Transverse colon (tissue), 4 donors: Measurements from ENCODE around the gene RIOK3. TPM values are rescaled to one million over a fixed set of nuclear protein-coding genes. Genes with fewer than 3 reads are reported as not detected.

Experiments used
- DNase-seq: peaks from one replicate; pipeline ENCODE4 v3.0.0-alpha.2; 2019
- H3K27ac ChIP-seq, 4 donors: fragments of 200-600 bp; sonication (generic); 2 replicates each; pipeline ENCODE4 v1.5.1; 2016 to 2018; ENCODE audit warnings: inconsistent platforms in 4 of 4
- H3K27me3 ChIP-seq: fragments of 200-600 bp; sonication (generic); 2 replicates; pipeline ENCODE4 v1.5.1; 2017; ENCODE audit warnings: inconsistent platforms
- H3K36me3 ChIP-seq, 4 donors: fragments of 200-600 bp; sonication (generic); 2 replicates each; pipeline ENCODE4 v1.5.1; 2017 to 2019; ENCODE audit warnings: inconsistent platforms in 4 of 4
- H3K4me1 ChIP-seq, 4 donors: fragments of 200-600 bp; sonication (generic); 2 replicates each; pipeline ENCODE4 v1.5.1; 2017 to 2020; ENCODE audit warnings: inconsistent platforms in 4 of 4
- H3K4me3 ChIP-seq, 4 donors: fragments of 200-600 bp; sonication (generic); 1 replicate in 1 of 4; 2 replicates in 3 of 4; pipeline versions ENCODE4 v1.5.1 to v1.6.1; 2017 to 2019; ENCODE audit warnings: inconsistent platforms in 4 of 4
- H3K9me3 ChIP-seq, 2 donors: fragments of 200-600 bp; sonication (generic); 2 replicates each; pipeline ENCODE4 v1.5.1; 2017 to 2019; ENCODE audit warnings: inconsistent platforms in 2 of 2
- CTCF ChIP-seq, 5 experiments: fragments of 200-600 bp in 3 of 5; fragments of 450-650 bp in 2 of 5; sonication (generic) in 3 of 5; IDR thresholded peaks; 1 replicate in 2 of 5; 2 replicates in 3 of 5; pipeline ENCODE4 v1.5.1; 2016 to 2017; ENCODE audit warnings: antibody characterized with exemption in 5 of 5, inconsistent platforms in 3 of 5, mild to moderate bottlenecking in 2 of 5, moderate library complexity in 1 of 5
- EP300 ChIP-seq: sonication (generic); formaldehyde crosslinking; IDR thresholded peaks from one replicate; pipeline ENCODE4 v1.6.1; 2017; ENCODE audit warnings: antibody characterized with exemption, low read depth
- POLR2A ChIP-seq: fragments of 450-650 bp; IDR thresholded peaks from one replicate; pipeline ENCODE4 v1.6.1; 2016; ENCODE audit warnings: antibody characterized with exemption, mild to moderate bottlenecking, moderate library complexity
- POLR2AphosphoS5 ChIP-seq, 3 donors: sonication (generic); formaldehyde crosslinking; IDR thresholded peaks; one replicate each; pipeline ENCODE4 v1.6.1; 2016; ENCODE audit warnings: antibody characterized with exemption in 3 of 3
- WGBS, 2 donors: methylation state at CpG; one replicate each; pipeline ENCODE4 v1.1.5; 2018; ENCODE audit warnings: low coverage in 1 of 2; 5-methylcytosine and 5-hydroxymethylcytosine counted together
- in situ Hi-C, 4 donors: fragments of 200-750 bp; cut with MboI; loops; one replicate each; pipeline versions ENCODE4 v1.15.0 to v1.15.1; 2017; ENCODE audit warnings: low sequenced_read_pairs in 3 of 4, low pct_ligation_motif_present in 1 of 4, low pct_unique_long_range_greater_than_20kb in 1 of 4
- intact Hi-C: fragments of 100-400 bp; cut with DNase I; formaldehyde crosslinking; loops from one replicate; pipeline ENCODE4 v1.15.1; 2023; ENCODE audit warnings: low total_unique reads
- total RNA-seq, 4 donors: library from RNA; depleted of rRNA; stranded (reverse); fragments of >200 nt; gene quantifications; one replicate each; pipeline ENCODE4 v1.1.0, GENCODE V29; 2016

Gene RIOK3
- total RNA-seq, 4 donors from 2014 or later, result 33.0 to 182 (median 152) TPM

- H3K27me3 ChIP-seq, result no peaks in the 10 kb centered on the region
- WGBS, 2 donors, result 97% methylated on average over 3 of the region's 3 CpGs; no CpG with 5 or more reads in 1 of the 2 donors
- no peaks in the 10 kb centered on the region for H3K9me3 ChIP-seq
- no peak for DNase-seq
- no peaks in the 10 kb centered on the region for H3K4me1 ChIP-seq
- H3K4me3 ChIP-seq, result no peak overlapping the region
- H3K36me3 ChIP-seq, result peaks cover 2 to 84% (median 41%) of the 10 kb centered on the region in 4 donors
- no peak for TF ChIP-seq POLR2AphosphoS5 (IDR thresholded peaks at IDR 0.05)
- no peak for TF ChIP-seq EP300
- no peak for TF ChIP-seq POLR2A
- TF ChIP-seq CTCF (IDR thresholded peaks at IDR 0.05), result no peak
- intact Hi-C loops (no loop called here), in situ Hi-C loops (no loop called here)
- H3K27ac ChIP-seq, result no peak overlapping the region
Measured at GRCh38 chr18:23468753-23469459, 15.8 kb downstream of the RIOK3 start.

- peaks cover 0 to 87% (median 42%) of the 10 kb centered on the region in 4 donors for H3K36me3 ChIP-seq
- in situ Hi-C loops, result no loop called here
- DNase-seq, result no peak
- no peak overlapping the region for H3K4me3 ChIP-seq
- H3K9me3 ChIP-seq, result no peaks in the 10 kb centered on the region
- no peaks in the 10 kb centered on the region for H3K4me1 ChIP-seq
- no peak for TF ChIP-seq POLR2AphosphoS5 (IDR thresholded peaks at IDR 0.05)
- no peak for TF ChIP-seq POLR2A
- no peak for TF ChIP-seq EP300
- 86 to 94% methylated on average over 2 of the region's 2 CpGs for WGBS, 2 donors
- no peaks in the 10 kb centered on the region for H3K27me3 ChIP-seq
- intact Hi-C loops, result no loop called here
- H3K27ac ChIP-seq, result no peak overlapping the region
Measured at GRCh38 chr18:23470620-23471387, 17.7 kb downstream of the RIOK3 start.

GRCh38 chr18:23471486-23471885 lies 18.4 kb downstream of the RIOK3 start:
- Histone ChIP-seq H3K9me3 (no peaks in the 10 kb centered on the region), H3K27me3 (no peaks in the 10 kb centered on the region), H3K4me1 (no peaks in the 10 kb centered on the region), H3K36me3 (peaks cover 0 to 87% (median 41%) of the 10 kb centered on the region in 4 donors), H3K4me3 (no peak overlapping the region), H3K27ac (no peak overlapping the region)
- TF ChIP-seq EP300 (no peak), CTCF (IDR thresholded peaks at IDR 0.05) (no peak), POLR2A (no peak), POLR2AphosphoS5 (IDR thresholded peaks at IDR 0.05) (no peak)
- DNase-seq, result no peak
- in situ Hi-C loops, result no loop called here
- intact Hi-C loops, result no loop called here
- 90 to 92% methylated on average over 6 of the region's 6 CpGs for WGBS, 2 donors

GRCh38 chr18:23479829-23480505 lies 26.9 kb downstream of the RIOK3 start:
- no peaks in the 10 kb centered on the region for H3K27me3 ChIP-seq
- no peak overlapping the region for H3K27ac ChIP-seq
- no peak overlapping the region for H3K4me3 ChIP-seq
- peaks cover 0 to 81% (median 33%) of the 10 kb centered on the region in 4 donors for H3K36me3 ChIP-seq
- no peak for DNase-seq
- H3K9me3 ChIP-seq, result no peaks in the 10 kb centered on the region
- in situ Hi-C loops, result no loop called here
- intact Hi-C loops, result no loop called here
- no peak for TF ChIP-seq EP300
- TF ChIP-seq CTCF (IDR thresholded peaks at IDR 0.05), result no peak
- no peak for TF ChIP-seq POLR2AphosphoS5 (IDR thresholded peaks at IDR 0.05)
- no peak for TF ChIP-seq POLR2A
- peaks cover 0 to 2% (median 0%) of the 10 kb centered on the region in 4 donors for H3K4me1 ChIP-seq
- WGBS, 2 donors, result 69 to 89% methylated on average over 3 of the region's 3 CpGs
